Right kidney (tissue), 1 donor: ENCODE results near the gene KCNA2.
A peak's percentile ranks its signal among the peaks of the same experiment; 100 is the strongest.

Experiments
- DNase-seq: peaks from one replicate; pipeline ENCODE4 v3.0.0-alpha.2; 2016

The KCNA2 gene

DNA sequence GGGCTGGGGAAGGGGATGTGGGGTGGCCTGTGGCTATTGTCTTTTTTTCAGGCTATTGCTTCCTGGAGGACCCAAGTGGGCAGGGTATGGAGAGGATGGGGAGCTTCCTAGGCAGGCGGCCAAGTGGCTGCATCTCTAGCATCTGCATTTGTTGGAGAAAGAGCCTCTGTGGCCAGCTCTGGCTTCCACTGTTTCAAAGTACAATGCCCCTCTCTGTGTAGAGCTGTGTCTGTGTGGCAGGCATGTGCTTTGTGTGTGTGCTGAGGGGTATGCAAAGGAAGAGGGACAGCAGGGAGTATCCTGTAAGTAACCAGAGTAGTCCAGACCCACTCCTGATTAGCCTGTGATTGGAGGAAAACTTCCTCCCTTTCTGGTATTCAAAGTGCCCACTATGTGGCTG is 40.6 kb downstream of the KCNA2 start:
- DNase-seq = no peak

- DNase-seq = no peak
These were observed 43.1 kb downstream of the KCNA2 start for GRCh38 chr1:110563089-110563488.

- no peak for DNase-seq
These were observed 44.6 kb downstream of the KCNA2 start for GRCh38 chr1:110561596-110561995.

GRCh38 chr1:110559157-110559556 is 47.0 kb downstream of the KCNA2 start:
- no peak for DNase-seq

DNA sequence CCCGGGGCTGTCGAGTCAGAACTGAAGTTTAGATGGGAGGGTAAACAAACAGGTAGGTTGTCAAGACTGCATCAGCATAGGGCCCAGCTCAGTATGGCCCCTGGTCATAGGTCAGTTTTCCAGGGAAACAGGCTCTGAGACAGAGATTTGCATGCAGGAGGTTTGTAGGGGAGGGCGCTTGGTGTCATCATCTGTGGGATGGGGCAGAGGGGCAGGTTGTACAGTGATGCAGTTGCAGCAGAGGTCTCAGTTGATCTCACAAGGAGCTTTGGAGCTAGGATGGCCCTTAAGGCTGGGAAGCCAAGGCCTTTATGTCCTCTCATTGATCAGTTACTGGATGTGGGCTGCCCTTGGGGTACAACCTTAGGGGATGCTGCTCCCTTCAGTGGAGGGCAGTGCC is 48.7 kb downstream of the KCNA2 start:
- DNase-seq = no peak

DNA sequence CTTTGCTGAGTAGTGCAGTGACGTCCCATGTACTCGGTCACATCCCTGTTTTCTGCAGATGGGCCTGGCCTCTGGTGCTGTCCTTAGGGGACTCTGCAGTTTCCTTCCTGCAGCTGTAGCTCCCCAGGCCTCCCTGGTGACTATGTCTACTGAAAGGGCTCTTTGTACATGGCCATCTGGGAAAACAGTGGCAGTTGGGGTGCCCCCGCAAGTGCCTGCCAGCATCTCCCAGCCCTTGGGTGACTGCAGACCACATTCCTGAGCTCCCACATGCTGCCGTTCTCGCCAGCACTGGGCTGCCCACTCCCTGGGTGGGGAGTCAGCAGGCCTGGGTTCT is 49.7 kb downstream of the KCNA2 start:
- no peak for DNase-seq

DNA sequence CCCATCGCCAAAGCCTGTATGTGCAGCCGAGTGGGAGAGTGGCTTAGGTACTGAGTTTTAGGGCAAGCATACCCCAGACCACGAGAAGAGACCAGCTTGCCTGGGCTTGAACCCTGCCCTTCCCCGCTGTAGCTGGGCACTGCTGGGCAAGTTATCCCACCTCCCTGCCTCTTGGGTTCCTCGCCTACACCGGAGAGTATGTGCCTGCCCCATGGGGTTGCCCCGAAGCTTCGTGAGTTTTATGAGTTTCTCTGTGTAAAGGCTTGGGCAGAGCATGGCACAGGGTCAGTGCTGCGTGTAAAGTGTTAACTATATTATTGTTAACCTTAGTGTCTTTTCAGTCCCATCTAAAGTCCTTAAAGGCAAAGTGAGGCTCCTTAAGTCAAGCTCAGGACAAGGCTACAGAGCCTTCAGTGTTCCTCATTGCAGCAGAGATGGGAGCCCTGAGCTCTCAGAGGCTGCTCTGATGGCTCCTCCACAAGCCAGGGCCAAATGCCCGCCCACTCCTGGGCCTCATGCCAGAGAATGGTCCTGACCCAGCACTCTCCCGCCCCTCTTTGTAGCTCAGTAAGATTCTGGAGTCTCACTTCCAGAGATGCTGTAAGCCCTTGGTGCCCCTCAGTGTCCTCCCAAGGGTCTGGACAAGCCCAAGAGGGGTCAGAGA is 50.2 kb downstream of the KCNA2 start:
- DNase-seq = peak; percentile 7

GRCh38 chr1:110554871-110555801 is 51.0 kb downstream of the KCNA2 start:
- peak; percentile 72 for DNase-seq

DNA sequence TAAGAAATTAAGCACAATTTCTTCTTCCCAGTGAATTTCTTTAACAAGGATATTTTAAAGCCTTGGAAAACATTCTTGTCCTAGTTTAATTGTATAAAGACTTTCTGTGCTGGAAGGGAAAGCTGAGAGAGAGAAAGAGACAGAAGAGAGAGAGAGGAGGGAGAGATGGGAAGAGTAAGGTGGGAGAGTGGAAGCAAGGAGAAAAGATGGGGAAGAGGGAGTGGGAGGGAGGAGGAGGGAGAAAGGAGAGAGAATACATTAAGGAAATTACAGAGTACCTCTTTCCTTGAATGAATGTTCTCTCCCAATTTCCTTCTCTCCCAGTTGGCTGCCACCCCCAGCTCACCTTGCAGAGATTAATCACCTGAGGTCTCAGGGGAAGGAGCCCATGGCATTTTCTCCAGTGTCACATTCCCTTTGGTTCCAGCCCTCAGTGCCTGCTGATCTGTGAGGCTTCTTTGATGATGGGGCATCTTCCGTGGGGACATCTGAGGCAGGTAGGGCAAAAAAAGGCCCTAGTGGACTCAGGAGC is 54.8 kb downstream of the KCNA2 start:
- DNase-seq = no peak

DNA sequence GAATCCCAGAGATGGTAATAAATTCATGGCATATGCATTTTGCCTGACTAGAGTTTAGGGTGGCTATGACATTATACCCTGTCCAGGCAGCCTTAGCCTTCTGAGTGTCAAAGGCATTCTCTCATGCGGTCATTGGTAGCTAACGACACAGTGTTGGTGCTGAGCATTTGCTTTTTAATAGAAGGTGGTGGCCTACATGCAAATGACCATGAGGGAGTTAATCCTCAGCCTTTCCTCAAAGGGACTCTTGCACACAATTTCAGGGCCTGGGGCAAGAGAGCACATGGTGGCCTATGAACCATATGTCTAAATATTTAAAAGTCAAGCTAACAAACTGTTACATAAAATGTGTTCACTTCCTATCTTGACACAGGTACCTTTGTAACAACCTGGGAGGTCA is 56.3 kb downstream of the KCNA2 start:
- DNase-seq = no peak

DNA sequence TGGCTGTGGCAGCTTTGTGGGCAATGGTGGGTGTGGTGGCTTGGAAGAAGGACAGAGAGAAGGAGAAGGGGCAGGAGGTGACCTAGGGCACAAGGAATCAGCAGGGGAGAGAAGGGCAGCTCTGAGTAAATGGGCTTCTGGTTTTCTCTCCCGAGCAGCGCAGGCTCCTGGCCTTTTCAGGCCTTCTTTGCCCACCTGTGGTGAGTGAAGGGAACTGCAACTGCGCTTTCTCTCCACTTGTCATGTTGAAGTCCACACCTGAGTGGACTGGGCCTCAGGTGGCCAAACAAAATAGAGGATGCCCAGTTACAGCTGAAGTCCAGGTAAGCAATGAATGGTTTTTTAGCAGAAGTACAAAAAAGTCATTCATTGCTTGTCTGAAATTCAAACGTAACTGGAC is 57.8 kb downstream of the KCNA2 start:
- no peak for DNase-seq

DNA sequence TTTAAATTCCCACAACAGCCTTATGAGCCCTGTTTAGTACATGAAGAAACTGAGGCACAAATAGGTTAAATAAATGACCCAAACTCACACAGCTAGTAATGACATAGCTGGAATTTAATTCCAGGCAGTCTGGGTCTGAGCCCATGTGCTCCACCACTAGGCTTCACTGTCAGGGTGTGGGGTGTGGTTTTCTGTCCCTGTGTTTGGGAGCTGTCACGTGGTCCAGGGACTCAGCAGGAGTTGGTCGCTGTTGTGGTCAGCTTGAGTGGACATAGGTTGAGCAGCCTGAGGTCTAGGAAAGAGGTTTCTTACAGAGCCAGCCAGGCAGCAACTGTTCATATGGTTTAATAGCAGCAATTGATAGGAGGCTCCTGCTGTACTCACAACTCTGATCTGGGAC is 59.1 kb downstream of the KCNA2 start:
- no peak for DNase-seq

DNA sequence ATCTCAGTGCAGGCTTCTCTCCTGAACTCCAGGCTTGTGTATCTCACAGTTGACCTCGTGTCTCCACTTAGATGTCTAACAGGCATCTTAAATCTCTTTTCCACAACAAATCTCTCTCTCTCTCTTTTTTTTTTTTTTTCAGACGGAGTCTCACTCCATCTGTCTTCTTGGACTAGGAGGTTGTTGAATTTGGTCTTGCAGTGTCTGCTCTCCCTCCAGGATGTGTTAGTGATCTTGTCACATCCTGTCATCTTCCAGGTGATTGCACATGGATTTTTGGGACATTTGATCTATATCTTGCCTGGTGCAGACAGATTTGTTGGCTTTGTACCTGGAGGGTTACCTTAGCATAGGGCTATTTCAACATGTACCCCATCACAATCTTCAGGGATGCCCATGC is 60.7 kb downstream of the KCNA2 start:
- DNase-seq = no peak

DNA sequence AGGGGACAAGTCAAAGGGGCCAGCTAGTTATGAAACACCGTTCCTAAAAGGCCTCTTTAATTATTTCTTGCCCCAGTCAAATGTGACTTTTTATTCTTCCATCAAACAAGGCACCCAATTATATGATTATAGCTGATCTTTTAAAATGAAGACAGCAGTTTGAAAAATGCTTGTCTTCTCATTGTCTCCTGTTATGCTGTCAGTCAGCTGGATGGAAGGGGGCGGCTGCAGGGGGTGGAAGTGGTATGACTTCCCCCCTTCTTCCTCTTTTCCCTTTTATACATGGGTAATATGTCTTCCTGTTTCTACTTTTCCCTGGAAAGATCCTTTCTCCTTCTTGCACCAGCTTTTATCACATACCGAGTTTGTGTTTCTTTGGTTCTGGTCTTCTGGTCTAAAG is 61.4 kb downstream of the KCNA2 start:
- no peak for DNase-seq
